Endodermal cell (in vitro differentiated cells): ENCODE measurements around the gene CLSTN2. TPM values are rescaled to one million over a fixed set of nuclear protein-coding genes. Genes with fewer than 3 reads are reported as not detected.

Experiments
- DNase-seq: peaks from one replicate; pipeline ENCODE4 v3.0.0-alpha.2; 2017
- H3K27ac ChIP-seq: 2 replicates; pipeline ENCODE4 v1.5.1; 2013; ENCODE audit warnings: mild to moderate bottlenecking, low read depth, low read length, moderate library complexity
- H3K27me3 ChIP-seq: 2 replicates; pipeline ENCODE4 v1.6.1; 2013; ENCODE audit warnings: mild to moderate bottlenecking, low read length, moderate library complexity; ENCODE audit not compliant: insufficient read depth, control insufficient read depth, poor library complexity, severe bottlenecking
- H3K36me3 ChIP-seq: 2 replicates; pipeline ENCODE4 v1.7.0; 2013; ENCODE audit warnings: mild to moderate bottlenecking, low read length, moderate library complexity; ENCODE audit not compliant: control insufficient read depth, insufficient read depth
- H3K4me1 ChIP-seq: one replicate; pipeline ENCODE4 v1.7.0; 2013; ENCODE audit warnings: low read length; ENCODE audit not compliant: control insufficient read depth, insufficient read depth
- H3K4me3 ChIP-seq: 2 replicates; pipeline ENCODE4 v1.5.1; 2013; ENCODE audit warnings: mild to moderate bottlenecking, low read length, moderate library complexity
- H3K9ac ChIP-seq: 2 replicates; pipeline ENCODE4 v1.6.1; 2013; ENCODE audit warnings: mild to moderate bottlenecking, low read length, moderate library complexity; ENCODE audit not compliant: poor library complexity, severe bottlenecking; ENCODE audit errors: extremely low read depth
- H3K9me3 ChIP-seq: 2 replicates; pipeline ENCODE4 v1.6.1; 2013; ENCODE audit warnings: mild to moderate bottlenecking, low read length, moderate library complexity; ENCODE audit not compliant: control insufficient read depth
- H3K27ac Mint-ChIP-seq: 2 replicates; pipeline ENCODE4 v1.8.0; 2020; ENCODE audit warnings: mixed read lengths
- H3K27me3 Mint-ChIP-seq: 2 replicates; pipeline ENCODE4 v1.8.0; 2021; ENCODE audit warnings: mild to moderate bottlenecking, mixed read lengths; ENCODE audit not compliant: insufficient read depth
- H3K36me3 Mint-ChIP-seq: 2 replicates; pipeline ENCODE4 v1.8.0; 2020; ENCODE audit warnings: low read depth, mixed read lengths
- H3K4me1 Mint-ChIP-seq: 2 replicates; pipeline ENCODE4 v1.8.0; 2020; ENCODE audit warnings: mixed read lengths
- H3K4me3 Mint-ChIP-seq: 2 replicates; pipeline ENCODE4 v1.8.0; 2020; ENCODE audit warnings: mild to moderate bottlenecking, moderate library complexity, mixed read lengths
- H3K9me3 Mint-ChIP-seq: 2 replicates; pipeline ENCODE4 v1.8.0; 2020; ENCODE audit warnings: mild to moderate bottlenecking, mixed read lengths
- WGBS, 2 experiments: methylation state at CpG; one replicate each; pipeline versions ENCODE4 v1.1.5 to v1.1.7; 2013; ENCODE audit warnings: missing lambda C conversion rate in 2 of 2, mixed read lengths in 1 of 2; ENCODE audit not compliant: insufficient coverage in 1 of 2, insufficient read length in 1 of 2; 5-methylcytosine and 5-hydroxymethylcytosine counted together
- total RNA-seq, 2 donors: library from RNA; stranded (reverse); fragmentation: NEBNext Ultra II Directional in 1 of 2; extraction: Animal tissue kit (Norgen Biotek cat#: 25700) in 1 of 2; gene quantifications; 2 replicates in 1 of 2; 3 replicates in 1 of 2; pipeline ENCODE4 v1.2.1, GENCODE V29; 2021
- TF ChIP-seq, protein P1 (sequence below): fragments of 200-600 bp; sonication (generic); conservative IDR thresholded peaks from 2 replicates; pipeline ENCODE4 v1.5.0; 2021; ENCODE audit warnings: antibody characterized with exemption, mild to moderate bottlenecking

Gene CLSTN2
- total RNA-seq, 2 donors from 2014 or later: 0.13 to 0.42 TPM

GRCh38 chr3:140386357-140387100, 451.5 kb downstream of the CLSTN2 start:
- Mint-ChIP-seq H3K9me3 (no peaks in the 10 kb centered on the region), H3K27me3 (no peaks in the 10 kb centered on the region), H3K36me3 (no peaks in the 10 kb centered on the region), H3K27ac (peak overlapping the region; percentile 28), H3K4me3 (no peak overlapping the region), H3K4me1 (peaks cover 12% of the 10 kb centered on the region)
- Histone ChIP-seq H3K4me1 (peaks cover 3% of the 10 kb centered on the region), H3K27me3 (no peaks in the 10 kb centered on the region), H3K9ac (no peak overlapping the region), H3K4me3 (no peak overlapping the region), H3K9me3 (no peaks in the 10 kb centered on the region), H3K27ac (no peak overlapping the region), H3K36me3 (no peaks in the 10 kb centered on the region)
- TF ChIP-seq, protein P1, sequence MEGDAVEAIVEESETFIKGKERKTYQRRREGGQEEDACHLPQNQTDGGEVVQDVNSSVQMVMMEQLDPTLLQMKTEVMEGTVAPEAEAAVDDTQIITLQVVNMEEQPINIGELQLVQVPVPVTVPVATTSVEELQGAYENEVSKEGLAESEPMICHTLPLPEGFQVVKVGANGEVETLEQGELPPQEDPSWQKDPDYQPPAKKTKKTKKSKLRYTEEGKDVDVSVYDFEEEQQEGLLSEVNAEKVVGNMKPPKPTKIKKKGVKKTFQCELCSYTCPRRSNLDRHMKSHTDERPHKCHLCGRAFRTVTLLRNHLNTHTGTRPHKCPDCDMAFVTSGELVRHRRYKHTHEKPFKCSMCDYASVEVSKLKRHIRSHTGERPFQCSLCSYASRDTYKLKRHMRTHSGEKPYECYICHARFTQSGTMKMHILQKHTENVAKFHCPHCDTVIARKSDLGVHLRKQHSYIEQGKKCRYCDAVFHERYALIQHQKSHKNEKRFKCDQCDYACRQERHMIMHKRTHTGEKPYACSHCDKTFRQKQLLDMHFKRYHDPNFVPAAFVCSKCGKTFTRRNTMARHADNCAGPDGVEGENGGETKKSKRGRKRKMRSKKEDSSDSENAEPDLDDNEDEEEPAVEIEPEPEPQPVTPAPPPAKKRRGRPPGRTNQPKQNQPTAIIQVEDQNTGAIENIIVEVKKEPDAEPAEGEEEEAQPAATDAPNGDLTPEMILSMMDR: no peak
- peak; percentile 38 for DNase-seq
- WGBS, 2 experiments: 79 to 96% methylated on average over 3 to 6 of the region's 6 CpGs

GRCh38 chr3:140387244-140387643, 452.3 kb downstream of the CLSTN2 start:
- no peaks in the 10 kb centered on the region for H3K9me3 ChIP-seq
- H3K27ac ChIP-seq: no peak overlapping the region
- H3K4me3 ChIP-seq: no peak overlapping the region
- peaks cover 3% of the 10 kb centered on the region for H3K4me1 ChIP-seq
- DNase-seq: peak; percentile 2
- 100% methylated on average over 1 to 2 of the region's 2 CpGs for WGBS, 2 experiments
- no peaks in the 10 kb centered on the region for H3K36me3 Mint-ChIP-seq
- H3K9me3 Mint-ChIP-seq: no peaks in the 10 kb centered on the region
- no peaks in the 10 kb centered on the region for H3K36me3 ChIP-seq
- H3K27me3 ChIP-seq: no peaks in the 10 kb centered on the region
- no peak overlapping the region for H3K27ac Mint-ChIP-seq
- no peak overlapping the region for H3K9ac ChIP-seq
- TF ChIP-seq, protein P1: no peak
- peaks cover 12% of the 10 kb centered on the region for H3K4me1 Mint-ChIP-seq
- no peak overlapping the region for H3K4me3 Mint-ChIP-seq
- no peaks in the 10 kb centered on the region for H3K27me3 Mint-ChIP-seq

DNA sequence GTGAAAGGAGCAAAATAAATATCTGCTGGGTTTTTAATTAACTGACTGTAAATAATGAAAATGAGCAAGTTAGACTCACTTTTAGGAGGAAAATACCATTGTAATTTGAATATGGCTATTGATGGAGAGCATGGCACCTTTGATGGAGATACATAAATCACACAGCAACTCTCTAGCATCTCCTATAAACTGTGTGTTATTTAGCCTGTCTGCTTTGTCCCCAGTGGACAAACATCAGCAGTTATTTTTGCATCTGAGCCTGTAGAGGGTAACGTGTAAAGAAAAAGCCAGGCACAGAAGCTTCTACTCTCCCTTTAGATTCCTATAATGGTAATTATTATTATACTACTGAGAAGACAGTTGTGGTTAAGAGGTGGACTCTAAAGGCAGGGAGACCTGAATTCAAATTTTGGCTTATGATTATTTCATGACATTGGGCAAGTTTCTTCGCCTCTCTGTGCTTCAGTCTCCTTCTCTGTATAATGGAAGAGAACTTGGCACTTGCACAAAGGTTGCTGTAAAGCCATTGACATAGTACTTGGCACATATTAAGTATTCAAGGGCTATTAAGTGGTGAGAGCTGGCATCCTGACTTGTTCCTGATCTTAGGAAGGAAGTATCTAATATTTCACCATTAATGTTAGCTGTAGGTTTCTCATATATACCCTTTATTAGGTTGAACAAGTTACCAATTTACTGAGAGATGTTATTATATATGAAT, 453.4 kb downstream of the CLSTN2 start:
- Mint-ChIP-seq H3K4me3 (no peak overlapping the region), H3K4me1 (peaks cover 12% of the 10 kb centered on the region), H3K36me3 (no peaks in the 10 kb centered on the region), H3K27me3 (no peaks in the 10 kb centered on the region), H3K27ac (no peak overlapping the region), H3K9me3 (no peaks in the 10 kb centered on the region)
- Histone ChIP-seq H3K27ac (no peak overlapping the region), H3K36me3 (no peaks in the 10 kb centered on the region), H3K4me1 (peaks cover 3% of the 10 kb centered on the region), H3K4me3 (no peak overlapping the region), H3K9ac (no peak overlapping the region), H3K9me3 (no peaks in the 10 kb centered on the region), H3K27me3 (no peaks in the 10 kb centered on the region)
- WGBS, 2 experiments: 87 to 95% methylated on average over 2 of the region's 2 CpGs
- TF ChIP-seq, protein P1: no peak
- peak; percentile 7 for DNase-seq
